Measurements from ENCODE around the gene B4GALT2.

DNA sequence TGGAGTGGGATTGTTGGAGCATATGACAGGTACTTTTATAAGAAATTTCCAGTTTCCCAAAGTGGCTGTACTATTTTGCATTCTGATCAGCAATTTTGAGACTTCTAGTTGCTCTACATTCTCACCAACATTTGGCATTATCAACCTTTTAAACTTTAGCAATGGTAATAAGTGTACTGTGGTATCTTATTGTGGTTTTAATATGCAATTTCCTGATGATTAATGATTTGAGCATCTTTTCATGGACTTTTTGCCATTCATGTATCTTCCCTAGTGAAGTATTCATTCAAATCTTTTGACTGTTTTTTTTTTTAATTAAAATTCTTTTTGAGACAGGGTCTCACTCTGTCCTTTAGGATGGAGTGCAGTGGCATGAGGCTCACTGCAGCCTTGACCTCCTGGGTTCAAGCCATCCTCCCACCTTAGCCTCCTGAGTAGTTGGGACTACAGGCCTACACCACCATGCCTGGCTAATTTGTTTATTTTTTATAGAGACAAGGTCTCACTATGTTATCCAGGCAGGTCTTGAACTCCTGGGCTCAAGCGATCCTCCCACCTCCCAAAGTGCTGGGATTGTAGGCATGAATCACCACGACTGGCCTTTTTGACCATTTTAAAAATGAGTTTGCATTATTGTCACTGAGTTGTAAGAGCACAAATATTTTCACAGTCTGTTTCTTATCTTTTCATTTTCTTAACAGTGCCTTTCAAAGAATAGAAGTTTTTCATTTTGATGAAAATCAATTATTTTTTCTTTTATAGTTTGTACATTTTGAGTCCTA is 60.1 kb downstream of the B4GALT2 start:
- TF ChIP-seq RFX5 (IDR thresholded peaks at IDR 0.05; ENCODE audit: low read depth, low read length): no peak
- TF ChIP-seq, protein P1, sequence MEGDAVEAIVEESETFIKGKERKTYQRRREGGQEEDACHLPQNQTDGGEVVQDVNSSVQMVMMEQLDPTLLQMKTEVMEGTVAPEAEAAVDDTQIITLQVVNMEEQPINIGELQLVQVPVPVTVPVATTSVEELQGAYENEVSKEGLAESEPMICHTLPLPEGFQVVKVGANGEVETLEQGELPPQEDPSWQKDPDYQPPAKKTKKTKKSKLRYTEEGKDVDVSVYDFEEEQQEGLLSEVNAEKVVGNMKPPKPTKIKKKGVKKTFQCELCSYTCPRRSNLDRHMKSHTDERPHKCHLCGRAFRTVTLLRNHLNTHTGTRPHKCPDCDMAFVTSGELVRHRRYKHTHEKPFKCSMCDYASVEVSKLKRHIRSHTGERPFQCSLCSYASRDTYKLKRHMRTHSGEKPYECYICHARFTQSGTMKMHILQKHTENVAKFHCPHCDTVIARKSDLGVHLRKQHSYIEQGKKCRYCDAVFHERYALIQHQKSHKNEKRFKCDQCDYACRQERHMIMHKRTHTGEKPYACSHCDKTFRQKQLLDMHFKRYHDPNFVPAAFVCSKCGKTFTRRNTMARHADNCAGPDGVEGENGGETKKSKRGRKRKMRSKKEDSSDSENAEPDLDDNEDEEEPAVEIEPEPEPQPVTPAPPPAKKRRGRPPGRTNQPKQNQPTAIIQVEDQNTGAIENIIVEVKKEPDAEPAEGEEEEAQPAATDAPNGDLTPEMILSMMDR (conservative IDR thresholded peaks at IDR 0.05; ENCODE audit: low read depth, low read length): no peak
- TF ChIP-seq, protein P2, sequence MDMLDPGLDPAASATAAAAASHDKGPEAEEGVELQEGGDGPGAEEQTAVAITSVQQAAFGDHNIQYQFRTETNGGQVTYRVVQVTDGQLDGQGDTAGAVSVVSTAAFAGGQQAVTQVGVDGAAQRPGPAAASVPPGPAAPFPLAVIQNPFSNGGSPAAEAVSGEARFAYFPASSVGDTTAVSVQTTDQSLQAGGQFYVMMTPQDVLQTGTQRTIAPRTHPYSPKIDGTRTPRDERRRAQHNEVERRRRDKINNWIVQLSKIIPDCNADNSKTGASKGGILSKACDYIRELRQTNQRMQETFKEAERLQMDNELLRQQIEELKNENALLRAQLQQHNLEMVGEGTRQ (IDR thresholded peaks at IDR 0.05; ENCODE audit: low read depth, low read length): no peak
- TF ChIP-seq MXI1 (IDR thresholded peaks at IDR 0.05; ENCODE audit: borderline replicate concordance, low read depth, low read length): no peak
- no peak for TF ChIP-seq RAD21 (IDR thresholded peaks at IDR 0.05; ENCODE audit: low read length)
- no peak for TF ChIP-seq POLR2A (IDR thresholded peaks at IDR 0.05; ENCODE audit: low read depth, low read length)
- no peak for TF ChIP-seq RCOR1 (IDR thresholded peaks at IDR 0.05; ENCODE audit: insufficient replicate concordance, low read length)
- no peak for TF ChIP-seq MAFK (IDR thresholded peaks at IDR 0.05; ENCODE audit: low read depth, low read length)

Measured in IMR-90 (cell line).